HEK293 (cell line): ENCODE measurements around the gene ZFR2.

Source experiments
- GLIS1 ChIP-seq: fragments of 450-650 bp; formaldehyde crosslinking; IDR thresholded peaks from 2 replicates; pipeline ENCODE4 v1.5.1; 2016; ENCODE audit warnings: missing biosample characterization, missing genetic modification characterization
- ZNF561 ChIP-seq: fragments of 450-650 bp; IDR thresholded peaks from 2 replicates; pipeline ENCODE4 v1.5.1; 2018; ENCODE audit warnings: missing biosample characterization, missing genetic modification characterization, borderline replicate concordance
- ZNF624 ChIP-seq: fragments of 450-650 bp; formaldehyde crosslinking; IDR thresholded peaks from 2 replicates; pipeline ENCODE4 v1.5.1; 2017; ENCODE audit warnings: missing biosample characterization, missing genetic modification characterization
- TF ChIP-seq, protein P1 (sequence below): fragments of 450-650 bp; formaldehyde crosslinking; IDR thresholded peaks from 2 replicates; pipeline ENCODE4 v1.5.1; 2016; ENCODE audit warnings: missing biosample characterization, missing genetic modification characterization
- TF ChIP-seq, protein P2 (sequence below): fragments of 450-650 bp; formaldehyde crosslinking; IDR thresholded peaks from 2 replicates; pipeline ENCODE4 v1.5.1; 2016; ENCODE audit warnings: missing biosample characterization, missing genetic modification characterization
- TF ChIP-seq, protein P3 (sequence below): fragments of 450-650 bp; formaldehyde crosslinking; IDR thresholded peaks from 2 replicates; pipeline ENCODE4 v1.5.1; 2016; ENCODE audit warnings: missing biosample characterization, missing genetic modification characterization
- TF ChIP-seq, protein P4 (sequence below): fragments of 450-650 bp; formaldehyde crosslinking; IDR thresholded peaks from 2 replicates; pipeline ENCODE4 v1.5.1; 2016; ENCODE audit warnings: missing biosample characterization, missing genetic modification characterization, borderline replicate concordance
- TF ChIP-seq, protein P5 (sequence below): fragments of 450-650 bp; formaldehyde crosslinking; IDR thresholded peaks from 2 replicates; pipeline ENCODE4 v1.5.1; 2017; ENCODE audit warnings: missing biosample characterization, missing genetic modification characterization

DNA sequence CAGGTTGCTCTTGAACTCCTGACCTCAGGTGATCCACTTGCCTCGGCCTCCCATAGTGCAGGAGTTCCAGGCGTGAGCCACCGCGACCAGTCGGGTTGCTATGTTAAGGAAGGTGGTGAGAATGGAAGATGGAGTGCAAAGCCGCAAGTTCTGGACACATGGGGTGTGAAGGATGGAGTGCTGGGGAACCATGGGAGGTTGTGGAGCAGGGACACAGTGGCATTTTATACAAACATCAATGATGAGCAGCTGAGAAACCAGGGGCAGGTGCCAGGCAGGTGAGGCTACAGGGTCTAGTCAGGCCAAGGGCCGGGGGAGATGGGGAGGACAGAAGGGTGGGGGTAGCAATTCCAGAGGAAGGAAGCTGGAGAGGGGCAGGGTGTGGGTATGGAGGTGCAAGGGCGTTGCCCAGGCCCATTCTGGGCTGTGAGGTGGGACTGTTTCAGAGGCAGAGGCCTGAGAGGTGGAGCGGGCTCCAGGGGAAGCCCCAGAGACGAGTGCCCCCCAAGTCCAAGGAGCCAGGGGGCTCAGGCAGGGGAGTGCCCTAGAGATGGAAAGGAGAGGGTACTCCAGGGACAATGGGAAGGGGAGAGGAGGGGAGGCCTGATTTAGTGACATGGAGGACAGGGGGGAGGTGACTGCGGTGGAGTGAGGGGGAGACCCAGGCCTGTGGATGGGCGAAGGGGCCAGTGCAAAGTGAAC lies 94.9 kb downstream of the ZFR2 start:
- TF ChIP-seq, protein P1, sequence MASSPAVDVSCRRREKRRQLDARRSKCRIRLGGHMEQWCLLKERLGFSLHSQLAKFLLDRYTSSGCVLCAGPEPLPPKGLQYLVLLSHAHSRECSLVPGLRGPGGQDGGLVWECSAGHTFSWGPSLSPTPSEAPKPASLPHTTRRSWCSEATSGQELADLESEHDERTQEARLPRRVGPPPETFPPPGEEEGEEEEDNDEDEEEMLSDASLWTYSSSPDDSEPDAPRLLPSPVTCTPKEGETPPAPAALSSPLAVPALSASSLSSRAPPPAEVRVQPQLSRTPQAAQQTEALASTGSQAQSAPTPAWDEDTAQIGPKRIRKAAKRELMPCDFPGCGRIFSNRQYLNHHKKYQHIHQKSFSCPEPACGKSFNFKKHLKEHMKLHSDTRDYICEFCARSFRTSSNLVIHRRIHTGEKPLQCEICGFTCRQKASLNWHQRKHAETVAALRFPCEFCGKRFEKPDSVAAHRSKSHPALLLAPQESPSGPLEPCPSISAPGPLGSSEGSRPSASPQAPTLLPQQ, result no peak
- TF ChIP-seq, protein P2, sequence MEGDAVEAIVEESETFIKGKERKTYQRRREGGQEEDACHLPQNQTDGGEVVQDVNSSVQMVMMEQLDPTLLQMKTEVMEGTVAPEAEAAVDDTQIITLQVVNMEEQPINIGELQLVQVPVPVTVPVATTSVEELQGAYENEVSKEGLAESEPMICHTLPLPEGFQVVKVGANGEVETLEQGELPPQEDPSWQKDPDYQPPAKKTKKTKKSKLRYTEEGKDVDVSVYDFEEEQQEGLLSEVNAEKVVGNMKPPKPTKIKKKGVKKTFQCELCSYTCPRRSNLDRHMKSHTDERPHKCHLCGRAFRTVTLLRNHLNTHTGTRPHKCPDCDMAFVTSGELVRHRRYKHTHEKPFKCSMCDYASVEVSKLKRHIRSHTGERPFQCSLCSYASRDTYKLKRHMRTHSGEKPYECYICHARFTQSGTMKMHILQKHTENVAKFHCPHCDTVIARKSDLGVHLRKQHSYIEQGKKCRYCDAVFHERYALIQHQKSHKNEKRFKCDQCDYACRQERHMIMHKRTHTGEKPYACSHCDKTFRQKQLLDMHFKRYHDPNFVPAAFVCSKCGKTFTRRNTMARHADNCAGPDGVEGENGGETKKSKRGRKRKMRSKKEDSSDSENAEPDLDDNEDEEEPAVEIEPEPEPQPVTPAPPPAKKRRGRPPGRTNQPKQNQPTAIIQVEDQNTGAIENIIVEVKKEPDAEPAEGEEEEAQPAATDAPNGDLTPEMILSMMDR, result no peak
- TF ChIP-seq GLIS1 (no peak), ZNF561 (tag by site-specific recombination) (no peak), ZNF624 (no peak)
- TF ChIP-seq, protein P3, sequence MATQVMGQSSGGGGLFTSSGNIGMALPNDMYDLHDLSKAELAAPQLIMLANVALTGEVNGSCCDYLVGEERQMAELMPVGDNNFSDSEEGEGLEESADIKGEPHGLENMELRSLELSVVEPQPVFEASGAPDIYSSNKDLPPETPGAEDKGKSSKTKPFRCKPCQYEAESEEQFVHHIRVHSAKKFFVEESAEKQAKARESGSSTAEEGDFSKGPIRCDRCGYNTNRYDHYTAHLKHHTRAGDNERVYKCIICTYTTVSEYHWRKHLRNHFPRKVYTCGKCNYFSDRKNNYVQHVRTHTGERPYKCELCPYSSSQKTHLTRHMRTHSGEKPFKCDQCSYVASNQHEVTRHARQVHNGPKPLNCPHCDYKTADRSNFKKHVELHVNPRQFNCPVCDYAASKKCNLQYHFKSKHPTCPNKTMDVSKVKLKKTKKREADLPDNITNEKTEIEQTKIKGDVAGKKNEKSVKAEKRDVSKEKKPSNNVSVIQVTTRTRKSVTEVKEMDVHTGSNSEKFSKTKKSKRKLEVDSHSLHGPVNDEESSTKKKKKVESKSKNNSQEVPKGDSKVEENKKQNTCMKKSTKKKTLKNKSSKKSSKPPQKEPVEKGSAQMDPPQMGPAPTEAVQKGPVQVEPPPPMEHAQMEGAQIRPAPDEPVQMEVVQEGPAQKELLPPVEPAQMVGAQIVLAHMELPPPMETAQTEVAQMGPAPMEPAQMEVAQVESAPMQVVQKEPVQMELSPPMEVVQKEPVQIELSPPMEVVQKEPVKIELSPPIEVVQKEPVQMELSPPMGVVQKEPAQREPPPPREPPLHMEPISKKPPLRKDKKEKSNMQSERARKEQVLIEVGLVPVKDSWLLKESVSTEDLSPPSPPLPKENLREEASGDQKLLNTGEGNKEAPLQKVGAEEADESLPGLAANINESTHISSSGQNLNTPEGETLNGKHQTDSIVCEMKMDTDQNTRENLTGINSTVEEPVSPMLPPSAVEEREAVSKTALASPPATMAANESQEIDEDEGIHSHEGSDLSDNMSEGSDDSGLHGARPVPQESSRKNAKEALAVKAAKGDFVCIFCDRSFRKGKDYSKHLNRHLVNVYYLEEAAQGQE (tag by site-specific recombination), result no peak
- TF ChIP-seq, protein P4, sequence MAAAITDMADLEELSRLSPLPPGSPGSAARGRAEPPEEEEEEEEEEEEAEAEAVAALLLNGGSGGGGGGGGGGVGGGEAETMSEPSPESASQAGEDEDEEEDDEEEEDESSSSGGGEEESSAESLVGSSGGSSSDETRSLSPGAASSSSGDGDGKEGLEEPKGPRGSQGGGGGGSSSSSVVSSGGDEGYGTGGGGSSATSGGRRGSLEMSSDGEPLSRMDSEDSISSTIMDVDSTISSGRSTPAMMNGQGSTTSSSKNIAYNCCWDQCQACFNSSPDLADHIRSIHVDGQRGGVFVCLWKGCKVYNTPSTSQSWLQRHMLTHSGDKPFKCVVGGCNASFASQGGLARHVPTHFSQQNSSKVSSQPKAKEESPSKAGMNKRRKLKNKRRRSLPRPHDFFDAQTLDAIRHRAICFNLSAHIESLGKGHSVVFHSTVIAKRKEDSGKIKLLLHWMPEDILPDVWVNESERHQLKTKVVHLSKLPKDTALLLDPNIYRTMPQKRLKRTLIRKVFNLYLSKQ (tag by site-specific recombination), result no peak
- TF ChIP-seq, protein P5, sequence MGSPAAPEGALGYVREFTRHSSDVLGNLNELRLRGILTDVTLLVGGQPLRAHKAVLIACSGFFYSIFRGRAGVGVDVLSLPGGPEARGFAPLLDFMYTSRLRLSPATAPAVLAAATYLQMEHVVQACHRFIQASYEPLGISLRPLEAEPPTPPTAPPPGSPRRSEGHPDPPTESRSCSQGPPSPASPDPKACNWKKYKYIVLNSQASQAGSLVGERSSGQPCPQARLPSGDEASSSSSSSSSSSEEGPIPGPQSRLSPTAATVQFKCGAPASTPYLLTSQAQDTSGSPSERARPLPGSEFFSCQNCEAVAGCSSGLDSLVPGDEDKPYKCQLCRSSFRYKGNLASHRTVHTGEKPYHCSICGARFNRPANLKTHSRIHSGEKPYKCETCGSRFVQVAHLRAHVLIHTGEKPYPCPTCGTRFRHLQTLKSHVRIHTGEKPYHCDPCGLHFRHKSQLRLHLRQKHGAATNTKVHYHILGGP (tag by site-specific recombination), result no peak
